ENCODE measurements around the gene MED29.
A peak's percentile ranks its signal among the peaks of the same experiment; 100 is the strongest.

Gene MED29

DNA sequence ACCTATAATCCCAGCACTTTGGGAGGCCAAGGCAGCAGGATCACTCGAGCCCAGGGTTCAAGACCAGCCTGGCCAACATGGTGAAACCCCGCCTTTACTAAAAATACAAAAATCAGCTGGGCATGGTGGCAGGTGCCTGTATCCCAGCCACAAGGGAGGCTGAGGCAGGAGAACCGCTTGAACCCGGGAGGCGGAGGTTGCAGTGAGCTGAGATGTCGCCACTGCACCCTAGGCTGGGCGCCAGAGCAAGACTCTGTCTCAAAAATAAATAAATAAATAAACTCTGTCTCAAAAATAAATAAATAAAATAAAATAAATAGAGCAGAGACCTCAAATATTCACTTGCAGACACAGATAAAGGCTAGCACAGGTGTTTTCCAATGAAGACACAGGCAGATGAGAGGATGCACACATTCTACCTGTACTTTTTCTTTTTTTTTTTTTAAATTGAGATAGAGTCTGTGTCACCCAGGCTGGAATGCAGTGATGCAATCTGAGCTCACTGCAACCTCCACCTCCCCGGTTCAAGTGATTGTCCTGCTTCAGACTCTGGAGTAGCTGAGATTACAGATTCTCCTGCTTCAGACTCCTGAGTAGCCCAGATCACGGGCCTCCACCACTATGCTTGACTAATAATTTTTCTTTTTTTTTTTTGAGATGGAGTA, 47.2 kb downstream of the MED29 start:
- H3K4me1 ChIP-seq (ENCODE audit: control insufficient read depth in 1 of 2, insufficient read depth in 2 of 2, low read length in 2 of 2): peaks cover 16 to 23% of the 10 kb centered on the region in 2 donors
- H3K4me3 ChIP-seq (ENCODE audit: low read depth in 1 of 2, low read length in 2 of 2): no peak overlapping the region
- no peaks in the 10 kb centered on the region for H3K27me3 ChIP-seq (ENCODE audit: low read depth, low read length)
- no peak overlapping the region for H3K27ac ChIP-seq (ENCODE audit: low read length)
- H3K36me3 ChIP-seq (ENCODE audit: control insufficient read depth in 1 of 2, insufficient read depth in 2 of 2, low read length in 2 of 2): peaks cover 9 to 12% of the 10 kb centered on the region in 2 donors
- H3K9me3 ChIP-seq (ENCODE audit: control insufficient read depth in 1 of 2, low read length in 2 of 2): no peaks in the 10 kb centered on the region

DNA sequence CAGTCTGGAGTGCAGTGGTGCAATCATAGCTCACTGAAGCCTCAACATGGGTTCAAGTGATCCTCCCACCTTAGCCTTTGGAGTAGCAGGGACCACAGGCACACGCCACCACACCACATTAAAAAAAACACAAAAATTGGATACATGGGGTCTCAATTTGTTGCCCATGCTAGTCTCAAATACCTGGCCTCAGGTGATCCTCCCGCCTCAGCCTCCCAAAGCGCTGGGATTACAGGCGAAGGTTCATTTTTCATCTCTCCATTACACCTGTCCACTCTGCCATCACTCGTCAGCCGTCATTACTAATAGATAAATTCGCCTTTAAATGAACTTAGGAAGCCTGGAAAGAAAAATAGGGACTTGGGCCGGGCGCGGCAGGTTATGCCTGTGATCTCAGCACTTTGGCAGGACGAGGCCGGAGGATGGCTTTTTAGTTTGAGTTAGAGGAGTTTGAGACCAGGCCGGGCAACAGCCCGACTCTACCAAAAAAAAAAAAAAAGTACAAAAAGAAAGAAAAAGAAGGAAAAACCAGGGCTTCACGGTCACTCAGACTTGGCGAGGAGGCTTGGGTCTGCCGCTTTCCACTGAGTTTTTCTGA, 53.5 kb downstream of the MED29 start:
- Histone ChIP-seq H3K27ac (ENCODE audit: low read length) (peak overlapping the region; percentile 99), H3K27me3 (ENCODE audit: low read depth, low read length) (no peaks in the 10 kb centered on the region), H3K4me3 (ENCODE audit: low read depth in 1 of 2, low read length in 2 of 2) (peak overlapping the region; percentile 93 to 96), H3K4me1 (ENCODE audit: control insufficient read depth in 1 of 2, insufficient read depth in 2 of 2, low read length in 2 of 2) (peaks cover 3 to 35% of the 10 kb centered on the region in 2 donors), H3K36me3 (ENCODE audit: control insufficient read depth in 1 of 2, insufficient read depth in 2 of 2, low read length in 2 of 2) (peaks cover 3 to 14% of the 10 kb centered on the region in 2 donors), H3K9me3 (ENCODE audit: control insufficient read depth in 1 of 2, low read length in 2 of 2) (no peaks in the 10 kb centered on the region)

DNA sequence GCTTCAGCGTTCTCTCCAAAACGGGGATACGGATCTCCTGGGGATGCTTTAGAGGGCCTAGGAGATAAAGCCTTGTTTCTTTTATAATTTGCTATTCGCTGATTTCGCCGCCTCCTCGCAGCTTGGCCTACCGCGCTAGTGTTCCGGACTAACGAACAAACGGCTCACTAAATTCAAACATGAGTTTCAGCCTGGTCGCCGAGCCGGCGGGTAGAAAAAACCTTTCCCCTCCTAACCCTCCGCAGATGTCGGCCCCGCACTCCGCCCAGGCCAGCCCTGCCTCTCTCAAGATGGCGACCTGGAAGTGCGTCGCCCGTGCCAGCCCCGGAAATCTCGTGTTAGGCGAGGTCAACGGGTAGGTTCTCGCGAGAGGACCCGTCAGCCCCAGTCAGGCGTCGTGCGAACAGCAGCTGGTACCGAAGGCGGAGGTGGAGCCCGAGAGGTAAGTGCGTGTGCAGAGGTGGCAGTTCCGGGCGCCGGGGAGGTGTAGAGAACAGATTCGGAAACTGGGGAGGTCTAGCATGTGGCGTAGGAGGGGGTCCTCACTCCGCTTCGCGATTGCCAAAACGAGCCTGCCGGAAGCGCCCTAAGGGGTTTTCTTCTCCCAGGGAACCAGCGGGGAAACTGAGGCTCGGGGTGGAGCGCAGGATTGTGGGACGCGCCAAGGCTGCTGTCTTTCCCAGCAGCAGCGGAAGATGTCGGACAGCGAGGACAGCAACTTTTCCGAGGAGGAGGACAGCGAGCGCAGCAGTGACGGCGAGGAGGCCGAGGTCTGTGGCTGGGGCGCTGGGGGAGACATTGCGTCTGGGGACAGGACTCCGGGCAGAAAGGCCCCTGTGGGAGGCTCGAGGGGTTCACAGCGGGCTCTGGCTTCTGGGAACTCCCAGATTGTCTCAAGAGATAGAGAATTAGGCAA, 54.3 kb downstream of the MED29 start, which contains the start of gene SUPT5H:
Gene SUPT5H, plus strand, starts transcription at position 387 of the 916 bp plus-strand sequence. Its CDS starts 309 bp downstream, at position 696.
- no peaks in the 10 kb centered on the region for H3K27me3 ChIP-seq (ENCODE audit: low read depth, low read length)
- H3K36me3 ChIP-seq (ENCODE audit: control insufficient read depth in 1 of 2, insufficient read depth in 2 of 2, low read length in 2 of 2): peaks cover 3 to 14% of the 10 kb centered on the region in 2 donors
- H3K27ac ChIP-seq (ENCODE audit: low read length): peak within 1 kb of the TSS; percentile 99
- peaks cover 3 to 32% of the 10 kb centered on the region in 2 donors for H3K4me1 ChIP-seq (ENCODE audit: control insufficient read depth in 1 of 2, insufficient read depth in 2 of 2, low read length in 2 of 2)
- no peaks in the 10 kb centered on the region for H3K9me3 ChIP-seq (ENCODE audit: control insufficient read depth in 1 of 2, low read length in 2 of 2)
- peak within 1 kb of the TSS; percentile 93 to 96 for H3K4me3 ChIP-seq (ENCODE audit: low read depth in 1 of 2, low read length in 2 of 2)

DNA sequence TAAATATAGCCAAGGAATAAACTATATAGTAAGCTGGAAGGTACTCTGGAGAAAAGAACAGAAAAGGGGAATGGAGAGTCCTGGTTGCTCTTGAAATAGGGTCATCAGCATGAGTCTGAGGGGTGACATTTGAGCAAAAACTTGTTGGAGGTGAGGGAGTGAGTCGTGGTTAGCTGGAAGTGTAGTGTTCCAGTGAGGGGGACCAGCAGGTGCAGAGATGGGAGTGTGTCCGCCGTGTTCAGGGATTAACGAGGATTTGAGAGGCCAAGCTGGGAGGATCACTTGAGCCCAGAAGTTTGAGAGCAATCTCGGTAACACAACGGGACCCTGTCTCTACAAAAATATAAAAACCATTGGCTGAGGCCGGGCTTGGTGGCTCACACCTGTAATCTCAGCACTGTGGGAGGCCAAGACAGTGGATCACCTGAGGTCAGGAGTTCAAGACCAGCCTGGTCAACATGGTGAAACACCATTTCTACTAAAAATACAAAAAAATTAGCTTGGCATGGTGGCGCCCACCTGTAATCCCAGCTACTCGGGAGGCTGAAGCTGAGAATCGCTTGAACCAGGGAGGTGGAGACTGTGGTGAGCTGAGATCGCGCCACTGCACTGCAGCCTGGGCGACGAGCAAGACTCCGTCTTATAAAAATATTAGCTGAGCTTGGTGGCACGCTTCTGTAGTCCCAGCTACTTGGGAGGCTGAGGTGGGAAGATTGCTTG, 55.3 kb downstream of the MED29 start:
- Histone ChIP-seq H3K27ac (ENCODE audit: low read length) (peak overlapping the region; percentile 99), H3K9me3 (ENCODE audit: control insufficient read depth in 1 of 2, low read length in 2 of 2) (no peaks in the 10 kb centered on the region), H3K27me3 (ENCODE audit: low read depth, low read length) (no peaks in the 10 kb centered on the region), H3K36me3 (ENCODE audit: control insufficient read depth in 1 of 2, insufficient read depth in 2 of 2, low read length in 2 of 2) (peaks cover 3 to 14% of the 10 kb centered on the region in 2 donors), H3K4me3 (ENCODE audit: low read depth in 1 of 2, low read length in 2 of 2) (peak overlapping the region; percentile 93 to 96), H3K4me1 (ENCODE audit: control insufficient read depth in 1 of 2, insufficient read depth in 2 of 2, low read length in 2 of 2) (peaks cover 3 to 30% of the 10 kb centered on the region in 2 donors)

DNA sequence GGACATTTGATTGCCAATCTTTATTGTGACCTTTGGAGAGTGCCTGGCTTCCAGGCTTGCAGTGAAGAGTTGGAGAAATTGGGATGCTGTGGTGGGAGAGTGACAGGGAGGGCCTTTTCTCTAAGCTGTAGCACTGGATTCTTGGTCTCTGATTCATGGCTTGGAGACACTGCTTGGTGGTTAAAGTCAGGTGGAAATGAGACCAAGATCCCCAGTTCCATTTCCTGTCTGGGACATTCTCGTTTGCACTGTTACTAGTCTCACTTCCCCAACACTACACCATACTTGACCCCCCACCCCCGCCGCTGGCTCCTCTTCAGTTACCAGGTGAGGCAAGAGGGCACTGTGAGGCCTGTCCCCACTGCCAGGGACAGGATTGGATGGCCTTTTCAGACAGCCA, 57.1 kb downstream of the MED29 start:
- Histone ChIP-seq H3K27me3 (ENCODE audit: low read depth, low read length) (no peaks in the 10 kb centered on the region), H3K4me1 (ENCODE audit: control insufficient read depth in 1 of 2, insufficient read depth in 2 of 2, low read length in 2 of 2) (peaks cover 3 to 30% of the 10 kb centered on the region in 2 donors), H3K27ac (ENCODE audit: low read length) (no peak overlapping the region), H3K36me3 (ENCODE audit: control insufficient read depth in 1 of 2, insufficient read depth in 2 of 2, low read length in 2 of 2) (peaks cover 9 to 18% of the 10 kb centered on the region in 2 donors), H3K9me3 (ENCODE audit: control insufficient read depth in 1 of 2, low read length in 2 of 2) (no peaks in the 10 kb centered on the region), H3K4me3 (ENCODE audit: low read depth in 1 of 2, low read length in 2 of 2) (no peak overlapping the region)

DNA sequence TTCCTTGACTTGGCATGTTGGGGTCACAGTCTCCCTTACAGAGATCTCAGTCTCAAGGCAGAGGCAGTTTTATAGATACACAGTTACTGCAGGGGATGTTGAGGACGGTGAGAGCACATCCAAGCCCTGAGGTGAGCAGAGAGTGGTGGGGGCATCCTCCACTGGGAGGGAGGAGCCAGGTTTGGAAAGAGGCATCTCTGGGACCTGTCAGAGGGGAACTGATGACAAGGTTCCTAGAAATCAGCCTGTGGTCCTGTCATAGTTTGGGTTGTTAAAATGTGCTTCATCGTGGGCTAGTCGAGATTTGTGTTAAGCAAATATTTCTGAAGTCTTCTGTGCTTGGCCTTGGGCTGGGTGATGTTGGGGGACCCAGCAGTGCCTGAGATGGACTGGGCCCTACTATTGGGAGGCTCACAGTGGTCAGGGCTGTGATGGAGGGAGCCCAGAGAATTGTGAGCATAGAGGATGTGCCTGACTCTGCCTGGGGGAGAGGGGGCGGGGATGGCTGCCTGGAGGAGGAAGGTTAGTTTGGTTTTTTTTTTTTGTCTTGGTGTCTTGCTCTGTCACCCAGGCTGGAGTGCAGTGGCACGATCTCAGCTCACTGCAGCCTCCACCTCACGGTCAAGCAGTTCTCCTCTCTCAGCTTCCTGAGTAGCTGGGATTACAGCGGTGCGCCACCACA, 58.1 kb downstream of the MED29 start:
- peaks cover 16 to 27% of the 10 kb centered on the region in 2 donors for H3K36me3 ChIP-seq (ENCODE audit: control insufficient read depth in 1 of 2, insufficient read depth in 2 of 2, low read length in 2 of 2)
- H3K27ac ChIP-seq (ENCODE audit: low read length): no peak overlapping the region
- H3K4me1 ChIP-seq (ENCODE audit: control insufficient read depth in 1 of 2, insufficient read depth in 2 of 2, low read length in 2 of 2): peaks cover 3 to 30% of the 10 kb centered on the region in 2 donors
- no peak overlapping the region for H3K4me3 ChIP-seq (ENCODE audit: low read depth in 1 of 2, low read length in 2 of 2)
- H3K9me3 ChIP-seq (ENCODE audit: control insufficient read depth in 1 of 2, low read length in 2 of 2): no peaks in the 10 kb centered on the region
- H3K27me3 ChIP-seq (ENCODE audit: low read depth, low read length): no peaks in the 10 kb centered on the region

Measured in muscle layer of duodenum (tissue), 2 donors.